ENCODE measurements around the gene INPP5D. TPM values are rescaled to one million over a fixed set of nuclear protein-coding genes. Genes with fewer than 3 reads are reported as not detected.

The INPP5D gene
- total and polyA plus RNA-seq, 2 of the 8 experiments (the other 6 are each of a cell fraction or from before 2014, with no cell fraction given): 4.5 to 7.1 TPM

DNA sequence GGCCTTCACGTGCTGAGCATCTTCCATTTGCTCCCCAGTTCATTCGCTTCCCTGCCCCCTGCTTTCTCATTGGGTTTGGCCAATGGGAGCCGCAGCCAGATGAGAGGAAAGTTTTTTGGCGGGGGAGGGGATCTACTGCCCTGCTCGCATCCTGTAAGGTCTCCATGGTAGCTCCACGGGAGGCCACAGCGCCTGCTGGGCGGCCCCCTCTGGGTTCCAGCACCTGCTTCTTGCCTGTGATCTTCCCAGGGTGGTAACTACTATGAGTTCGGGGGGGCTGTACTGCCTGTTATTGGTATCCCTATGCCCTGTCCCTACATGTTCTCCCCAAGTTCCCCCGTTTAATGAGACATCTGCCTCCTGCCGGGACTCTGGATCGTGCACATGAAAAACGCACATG lies 57.2 kb downstream of the INPP5D start (continued):
- TF ChIP-seq, protein P1, sequence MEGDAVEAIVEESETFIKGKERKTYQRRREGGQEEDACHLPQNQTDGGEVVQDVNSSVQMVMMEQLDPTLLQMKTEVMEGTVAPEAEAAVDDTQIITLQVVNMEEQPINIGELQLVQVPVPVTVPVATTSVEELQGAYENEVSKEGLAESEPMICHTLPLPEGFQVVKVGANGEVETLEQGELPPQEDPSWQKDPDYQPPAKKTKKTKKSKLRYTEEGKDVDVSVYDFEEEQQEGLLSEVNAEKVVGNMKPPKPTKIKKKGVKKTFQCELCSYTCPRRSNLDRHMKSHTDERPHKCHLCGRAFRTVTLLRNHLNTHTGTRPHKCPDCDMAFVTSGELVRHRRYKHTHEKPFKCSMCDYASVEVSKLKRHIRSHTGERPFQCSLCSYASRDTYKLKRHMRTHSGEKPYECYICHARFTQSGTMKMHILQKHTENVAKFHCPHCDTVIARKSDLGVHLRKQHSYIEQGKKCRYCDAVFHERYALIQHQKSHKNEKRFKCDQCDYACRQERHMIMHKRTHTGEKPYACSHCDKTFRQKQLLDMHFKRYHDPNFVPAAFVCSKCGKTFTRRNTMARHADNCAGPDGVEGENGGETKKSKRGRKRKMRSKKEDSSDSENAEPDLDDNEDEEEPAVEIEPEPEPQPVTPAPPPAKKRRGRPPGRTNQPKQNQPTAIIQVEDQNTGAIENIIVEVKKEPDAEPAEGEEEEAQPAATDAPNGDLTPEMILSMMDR (IDR thresholded peaks at IDR 0.05; ENCODE audit: control extremely low read depth in 1 of 3, insufficient read depth in 1 of 3, low read depth in 1 of 3, low read length in 3 of 3): no peak
- TF ChIP-seq SAP30 (IDR thresholded peaks at IDR 0.05; ENCODE audit: insufficient read depth, insufficient replicate concordance, low read length): no peak
- TF ChIP-seq RBBP5 (IDR thresholded peaks at IDR 0.05; ENCODE audit: borderline replicate concordance, low read depth, low read length): no peak
- TF ChIP-seq TCF12 (IDR thresholded peaks at IDR 0.05; ENCODE audit: low read depth, low read length): no peak
- TF ChIP-seq CREB1 (IDR thresholded peaks at IDR 0.05): no peak

All from H1 (cell line).